K562 (cell line): ENCODE results near the gene ERP44. TPM values are rescaled to one million over a fixed set of nuclear protein-coding genes. Genes with fewer than 3 reads are reported as not detected.

Source experiments
- ARHGAP35 ChIP-seq: fragments of 450-650 bp; IDR thresholded peaks from 2 replicates; pipeline ENCODE4 v1.6.1; 2018; ENCODE audit not compliant: partially characterized antibody
- GATA2 ChIP-seq: sonication (generic); formaldehyde crosslinking; IDR thresholded peaks from 2 replicates; pipeline ENCODE4 v1.4.0; 2020; ENCODE audit warnings: mild to moderate bottlenecking, missing genetic modification reagents
- HDAC6 ChIP-seq: IDR thresholded peaks from 2 replicates; pipeline ENCODE4 v1.6.1; 2012; ENCODE audit warnings: low read depth, mild to moderate bottlenecking, control low read depth, inconsistent platforms, low read length, moderate library complexity
- HES1 ChIP-seq: fragments of 450-650 bp; IDR thresholded peaks from 2 replicates; pipeline ENCODE4 v1.6.1; 2016; ENCODE audit warnings: low read depth, mild to moderate bottlenecking, moderate library complexity
- IRF2 ChIP-seq: sonication (generic); formaldehyde crosslinking; IDR thresholded peaks from 2 replicates; pipeline ENCODE4 v1.8.1; 2022; ENCODE audit warnings: mild to moderate bottlenecking, missing genetic modification reagents
- LEF1 ChIP-seq: fragments of 450-650 bp; IDR thresholded peaks from 2 replicates; pipeline ENCODE4 v1.6.1; 2016; ENCODE audit warnings: mild to moderate bottlenecking
- MXI1 ChIP-seq: IDR thresholded peaks from 2 replicates; pipeline ENCODE4 v1.6.1; 2011; ENCODE audit warnings: low read depth, mild to moderate bottlenecking, improper control_type of control experiment, low read length
- NFYB ChIP-seq: IDR thresholded peaks from 2 replicates; pipeline ENCODE4 v1.6.1; 2011; ENCODE audit warnings: mild to moderate bottlenecking, moderate library complexity; ENCODE audit not compliant: insufficient read length; ENCODE audit errors: extremely low read depth
- NR2C1 ChIP-seq, 2 experiments: fragments of 450-650 bp; IDR thresholded peaks; 2 replicates each; pipeline ENCODE4 v1.6.1; 2017; ENCODE audit warnings: mild to moderate bottlenecking in 2 of 2, antibody characterized with exemption in 1 of 2, inconsistent platforms in 1 of 2, missing compliant biosample characterization in 1 of 2, missing genetic modification characterization in 1 of 2
- NRF1 ChIP-seq, 2 experiments: fragments of 450-650 bp; IDR thresholded peaks in 1 of 2; conservative IDR thresholded peaks in 1 of 2; 2 replicates each; pipeline ENCODE4 v1.6.1; 2014; ENCODE audit warnings: mild to moderate bottlenecking in 2 of 2
- PCBP2 ChIP-seq: fragments of 200-400 bp; formaldehyde crosslinking; IDR thresholded peaks from 2 replicates; pipeline ENCODE4 v1.6.1; 2018; ENCODE audit warnings: low read length, low read depth, mild to moderate bottlenecking, moderate library complexity; ENCODE audit not compliant: poor library complexity, severe bottlenecking
- SAP30 ChIP-seq: fragments of 200-600 bp; sonication (generic); IDR thresholded peaks from 2 replicates; pipeline ENCODE4 v1.6.1; 2012; ENCODE audit warnings: borderline replicate concordance, low read depth, mild to moderate bottlenecking, moderate library complexity, low read length, control low read depth, inconsistent platforms; ENCODE audit not compliant: insufficient read depth, poor library complexity, severe bottlenecking
- SRF ChIP-seq, 2 experiments: fragments of 250-450, 450-650 bp in 1 of 2; sonication (Bioruptor Pico) in 1 of 2; sonication (generic) in 1 of 2; formaldehyde crosslinking; IDR thresholded peaks; 2 replicates each; pipeline versions ENCODE4 v1.5.0 to v1.5.1; 2020 to 2022; ENCODE audit warnings: mild to moderate bottlenecking in 1 of 2, missing genetic modification reagents in 1 of 2
- TAF7 ChIP-seq: fragments of 450-650 bp; IDR thresholded peaks from 2 replicates; pipeline ENCODE4 v1.6.1; 2016; ENCODE audit warnings: missing genetic modification characterization, missing compliant biosample characterization
- TEAD1 ChIP-seq, 2 experiments: fragments of 450-650 bp in 1 of 2; sonication (generic) in 1 of 2; formaldehyde crosslinking; IDR thresholded peaks; 2 replicates each; pipeline versions ENCODE4 v1.4.0 to v1.8.0; 2020 to 2022; ENCODE audit warnings: mild to moderate bottlenecking in 2 of 2, missing genetic modification reagents in 1 of 2
- YY1 ChIP-seq, 3 experiments: IDR thresholded peaks; 2 replicates each; pipeline ENCODE4 v1.6.1; 2011; ENCODE audit warnings: low read length in 2 of 3, mild to moderate bottlenecking in 2 of 3, moderate library complexity in 2 of 3, borderline replicate concordance in 1 of 3, control low read depth in 1 of 3, low read depth in 1 of 3; ENCODE audit not compliant: insufficient read depth in 3 of 3, insufficient replicate concordance in 2 of 3, control insufficient read depth in 1 of 3, insufficient read length in 1 of 3; ENCODE audit errors: extremely low read depth in 1 of 3
- ZNF174 ChIP-seq: fragments of 250-450 bp; sonication (Bioruptor Pico); IDR thresholded peaks from 2 replicates; pipeline ENCODE4 v1.4.0; 2020; ENCODE audit warnings: mild to moderate bottlenecking
- ZNF184 ChIP-seq: sonication (generic); formaldehyde crosslinking; IDR thresholded peaks from 2 replicates; pipeline ENCODE4 v1.5.0; 2020; ENCODE audit warnings: missing genetic modification reagents
- ZNF766 ChIP-seq: fragments of 200-800 bp; sonication (Bioruptor generic); conservative IDR thresholded peaks from 2 replicates; pipeline ENCODE4 v1.6.1; 2016; ENCODE audit warnings: missing genetic modification characterization, missing compliant biosample characterization
- polyA plus RNA-seq, 8 experiments: library from polyadenylated mRNA; depleted of rRNA in 4 of 8; stranded (reverse) in 5 of 8; unstranded in 3 of 8; fragments of >200 nt; fragmentation: Nextera tagmentation in 2 of 8; fragmentation: Illumina TruSeq in 1 of 8; extraction: Ambion mirVana in 2 of 8; extraction: Trizol in 1 of 8; gene quantifications; 2 replicates each; pipeline versions ENCODE4 v1.2.1 to v1.2.3, GENCODE V29; 2011 to 2014; ENCODE audit warnings: inconsistent platforms in 1 of 8, missing spikeins in 1 of 8
- total RNA-seq, 7 experiments: library from RNA; depleted of rRNA in 6 of 7; stranded (reverse); fragments of >200 nt in 6 of 7; fragmentation: Illumina TruSeq in 2 of 7; extraction: Trizol in 2 of 7; gene quantifications; 2 replicates each; pipeline versions ENCODE4 v1.2.1 to v1.2.3, GENCODE V29; 2011 to 2021; ENCODE audit warnings: low replicate concordance in 1 of 7
- TF ChIP-seq, protein P1 (sequence below): fragments of 250-450 bp; sonication (Bioruptor Pico); IDR thresholded peaks from 2 replicates; pipeline ENCODE4 v1.4.0; 2020; ENCODE audit warnings: borderline replicate concordance

Gene ERP44
- total and polyA plus RNA-seq, 9 of the 15 experiments (the other 6 are each of a cell fraction or from before 2014, with no cell fraction given): 9.2 to 23.4 (median 13.6) TPM

DNA sequence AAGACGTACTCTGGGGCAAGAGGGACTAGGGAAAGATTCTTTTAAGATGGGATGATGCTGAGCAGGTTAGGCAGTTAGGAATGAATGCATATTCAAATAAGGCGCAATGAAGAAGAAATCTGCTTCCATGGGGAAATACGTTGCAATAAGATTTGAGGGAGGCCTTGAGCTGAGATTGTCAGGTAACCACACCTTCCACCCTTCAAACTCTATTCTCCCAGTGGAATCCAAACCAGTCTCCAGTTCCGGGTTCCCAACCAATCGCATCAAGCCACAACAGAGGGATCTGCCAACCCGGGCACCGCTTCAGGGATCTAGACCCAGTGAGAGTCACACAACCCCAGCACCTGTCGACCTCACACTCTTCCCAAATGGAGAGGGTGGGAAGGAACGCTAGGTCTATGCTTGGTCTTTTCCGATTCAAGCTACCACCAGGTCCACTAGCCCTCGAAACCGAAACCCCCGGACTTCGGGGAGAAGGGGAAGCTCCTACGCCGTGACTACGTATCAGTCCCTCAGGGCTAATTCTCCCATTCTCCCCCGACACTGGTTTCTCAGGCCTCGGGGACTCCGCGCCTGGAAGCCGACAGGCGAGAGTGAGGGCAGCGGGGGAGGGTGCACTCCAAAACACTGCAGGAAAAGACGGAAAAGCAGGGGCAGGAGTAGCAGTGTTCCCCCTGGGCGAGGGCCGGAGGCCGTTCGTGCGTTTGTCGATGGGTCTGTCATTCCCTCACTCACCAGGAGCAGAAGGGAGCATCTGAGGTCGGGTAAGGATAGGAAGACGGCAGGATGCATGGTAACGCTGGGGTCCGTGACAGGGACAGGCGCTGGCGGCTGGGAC is 534 bp downstream of the ERP44 start (continued):
- no peak for TF ChIP-seq IRF2 (CRISPR knock-in tag)
- no peak for TF ChIP-seq MXI1
- no peak for TF ChIP-seq ARHGAP35
- no peak for TF ChIP-seq GATA2
- no peak for TF ChIP-seq SRF (CRISPR knock-in tag; IDR thresholded peaks at IDR 0.05)
- TF ChIP-seq PCBP2: no peak
- no peak for TF ChIP-seq YY1 (IDR thresholded peaks at IDR 0.05; ENCODE audit: borderline replicate concordance in 1 of 3, control insufficient read depth in 1 of 3, extremely low read depth in 1 of 3, insufficient read depth in 3 of 3, insufficient read length in 1 of 3, insufficient replicate concordance in 2 of 3, low read depth in 1 of 3, low read length in 2 of 3)
- no peak for TF ChIP-seq HDAC6
- TF ChIP-seq NR2C1 (IDR thresholded peaks at IDR 0.05): no peak
- TF ChIP-seq NR2C1 (tag; IDR thresholded peaks at IDR 0.05): no peak
- TF ChIP-seq ZNF184 (CRISPR knock-in tag): no peak
- TF ChIP-seq SAP30: peak; percentile 93
- peak; percentile 46 for TF ChIP-seq TAF7 (tag)
- peak in 1 of 2 experiments; percentile 77; a peak in 1 of 4 replicates for TF ChIP-seq TEAD1 (CRISPR knock-in tag; IDR thresholded peaks at IDR 0.05)
- peak; percentile 29 for TF ChIP-seq NFYB
- no peak for TF ChIP-seq ZNF766 (CRISPR knock-in tag)
- TF ChIP-seq ZNF174 (CRISPR knock-in tag): no peak
- TF ChIP-seq, protein P1, sequence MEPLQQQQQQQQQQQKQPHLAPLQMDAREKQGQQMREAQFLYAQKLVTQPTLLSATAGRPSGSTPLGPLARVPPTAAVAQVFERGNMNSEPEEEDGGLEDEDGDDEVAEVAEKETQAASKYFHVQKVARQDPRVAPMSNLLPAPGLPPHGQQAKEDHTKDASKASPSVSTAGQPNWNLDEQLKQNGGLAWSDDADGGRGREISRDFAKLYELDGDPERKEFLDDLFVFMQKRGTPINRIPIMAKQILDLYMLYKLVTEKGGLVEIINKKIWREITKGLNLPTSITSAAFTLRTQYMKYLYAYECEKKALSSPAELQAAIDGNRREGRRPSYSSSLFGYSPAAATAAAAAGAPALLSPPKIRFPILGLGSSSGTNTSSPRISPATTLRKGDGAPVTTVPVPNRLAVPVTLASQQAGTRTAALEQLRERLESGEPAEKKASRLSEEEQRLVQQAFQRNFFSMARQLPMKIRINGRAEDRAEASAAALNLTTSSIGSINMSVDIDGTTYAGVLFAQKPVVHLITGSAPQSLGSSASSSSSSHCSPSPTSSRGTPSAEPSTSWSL: no peak
- TF ChIP-seq HES1: no peak
- no peak for TF ChIP-seq NRF1 (conservative IDR thresholded peaks at IDR 0.05 in 1 of 2, IDR thresholded peaks at IDR 0.05 in 1 of 2)
- no peak for TF ChIP-seq LEF1
